ENCODE data around the gene LRBA.
A peak's percentile ranks its signal among the peaks of the same experiment; 100 is the strongest.

Gene LRBA

GRCh38 chr4:150598909-150599308, 416.2 kb downstream of the LRBA start:
- H3K9me3 Mint-ChIP-seq = no peaks in the 10 kb centered on the region
- no peak overlapping the region for H3K27ac Mint-ChIP-seq
- H3K4me3 Mint-ChIP-seq = no peak overlapping the region
- H3K27me3 Mint-ChIP-seq = no peaks in the 10 kb centered on the region
- no peaks in the 10 kb centered on the region for H3K4me1 Mint-ChIP-seq
- peaks cover 13% of the 10 kb centered on the region for H3K36me3 Mint-ChIP-seq
- no peak for ATAC-seq

GRCh38 chr4:150593996-150594395, 421.1 kb downstream of the LRBA start:
- Mint-ChIP-seq H3K4me1 (no peaks in the 10 kb centered on the region), H3K27me3 (no peaks in the 10 kb centered on the region), H3K4me3 (no peak overlapping the region), H3K27ac (no peak overlapping the region), H3K9me3 (no peaks in the 10 kb centered on the region), H3K36me3 (peaks cover 21% of the 10 kb centered on the region)
- ATAC-seq = no peak

DNA sequence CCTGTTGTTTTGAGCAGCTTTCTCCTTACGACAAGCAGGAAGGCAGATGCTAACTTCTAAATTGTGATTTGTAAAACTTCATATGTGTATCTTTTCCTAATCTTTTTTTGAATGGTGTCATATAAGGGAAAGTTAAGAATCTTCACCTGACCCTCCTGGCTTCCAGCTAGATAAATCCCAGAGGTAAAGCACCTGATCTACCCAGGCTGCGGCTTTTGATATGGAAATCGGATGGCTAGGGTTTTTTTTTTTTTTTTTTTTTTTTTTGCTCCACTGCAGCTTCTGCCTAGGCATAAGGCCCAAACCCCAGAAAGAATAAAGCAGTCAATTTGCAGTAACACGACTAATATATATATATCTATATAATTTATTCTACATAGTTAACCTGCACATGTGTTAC, 423.2 kb downstream of the LRBA start:
- H3K9me3 Mint-ChIP-seq = no peaks in the 10 kb centered on the region
- H3K4me3 Mint-ChIP-seq = no peak overlapping the region
- H3K4me1 Mint-ChIP-seq = no peaks in the 10 kb centered on the region
- H3K27ac Mint-ChIP-seq = no peak overlapping the region
- H3K36me3 Mint-ChIP-seq = peaks cover 29% of the 10 kb centered on the region
- H3K27me3 Mint-ChIP-seq = no peaks in the 10 kb centered on the region
- no peak for ATAC-seq

GRCh38 chr4:150591406-150591805, 423.7 kb downstream of the LRBA start:
- H3K4me3 Mint-ChIP-seq = no peak overlapping the region
- no peaks in the 10 kb centered on the region for H3K27me3 Mint-ChIP-seq
- no peaks in the 10 kb centered on the region for H3K9me3 Mint-ChIP-seq
- peaks cover 30% of the 10 kb centered on the region for H3K36me3 Mint-ChIP-seq
- no peak for ATAC-seq
- H3K27ac Mint-ChIP-seq = no peak overlapping the region
- H3K4me1 Mint-ChIP-seq = no peaks in the 10 kb centered on the region

GRCh38 chr4:150590631-150591030, 424.5 kb downstream of the LRBA start:
- Mint-ChIP-seq H3K9me3 (no peaks in the 10 kb centered on the region), H3K27ac (no peak overlapping the region), H3K36me3 (peaks cover 38% of the 10 kb centered on the region), H3K4me3 (no peak overlapping the region), H3K4me1 (no peaks in the 10 kb centered on the region), H3K27me3 (no peaks in the 10 kb centered on the region)
- no peak for ATAC-seq

DNA sequence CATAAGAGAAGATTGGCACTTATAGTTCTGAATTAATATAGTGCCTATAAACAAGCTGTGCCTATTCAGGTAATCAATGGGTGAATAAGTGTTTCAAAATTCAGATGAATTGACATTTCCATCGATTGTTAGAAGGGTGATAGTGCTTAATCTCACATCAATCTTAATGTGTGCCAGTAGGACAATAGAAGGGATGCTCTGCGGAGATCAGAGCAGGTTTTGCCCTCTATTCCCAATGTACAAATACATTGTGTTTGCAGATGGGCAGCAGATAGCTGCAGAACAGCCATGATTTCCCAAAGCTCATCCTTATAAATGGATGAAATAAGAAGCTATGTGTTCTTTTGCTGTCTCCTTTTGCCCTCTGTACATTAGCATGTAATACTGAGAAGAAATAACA, 425.9 kb downstream of the LRBA start:
- H3K27me3 Mint-ChIP-seq = no peaks in the 10 kb centered on the region
- no peak for ATAC-seq
- no peaks in the 10 kb centered on the region for H3K4me1 Mint-ChIP-seq
- no peak overlapping the region for H3K27ac Mint-ChIP-seq
- no peaks in the 10 kb centered on the region for H3K9me3 Mint-ChIP-seq
- H3K4me3 Mint-ChIP-seq = no peak overlapping the region
- peaks cover 47% of the 10 kb centered on the region for H3K36me3 Mint-ChIP-seq

GRCh38 chr4:150588316-150588715, 426.8 kb downstream of the LRBA start:
- no peaks in the 10 kb centered on the region for H3K9me3 Mint-ChIP-seq
- H3K4me1 Mint-ChIP-seq = no peaks in the 10 kb centered on the region
- H3K27me3 Mint-ChIP-seq = no peaks in the 10 kb centered on the region
- no peak overlapping the region for H3K4me3 Mint-ChIP-seq
- H3K36me3 Mint-ChIP-seq = peaks cover 56% of the 10 kb centered on the region
- no peak overlapping the region for H3K27ac Mint-ChIP-seq
- ATAC-seq = no peak

- ATAC-seq = no peak
- peaks cover 76% of the 10 kb centered on the region for H3K36me3 Mint-ChIP-seq
- H3K4me3 Mint-ChIP-seq = no peak overlapping the region
- peaks cover 4% of the 10 kb centered on the region for H3K9me3 Mint-ChIP-seq
- H3K27ac Mint-ChIP-seq = peak overlapping the region; percentile 42
- H3K27me3 Mint-ChIP-seq = no peaks in the 10 kb centered on the region
- H3K4me1 Mint-ChIP-seq = no peaks in the 10 kb centered on the region
Observed at GRCh38 chr4:150586162-150586810, 428.8 kb downstream of the LRBA start.

GRCh38 chr4:150585611-150586010, 429.5 kb downstream of the LRBA start:
- H3K4me3 Mint-ChIP-seq = no peak overlapping the region
- H3K27me3 Mint-ChIP-seq = no peaks in the 10 kb centered on the region
- H3K4me1 Mint-ChIP-seq = no peaks in the 10 kb centered on the region
- H3K27ac Mint-ChIP-seq = peak overlapping the region; percentile 42
- ATAC-seq = no peak
- H3K36me3 Mint-ChIP-seq = peaks cover 76% of the 10 kb centered on the region
- peaks cover 4% of the 10 kb centered on the region for H3K9me3 Mint-ChIP-seq

DNA sequence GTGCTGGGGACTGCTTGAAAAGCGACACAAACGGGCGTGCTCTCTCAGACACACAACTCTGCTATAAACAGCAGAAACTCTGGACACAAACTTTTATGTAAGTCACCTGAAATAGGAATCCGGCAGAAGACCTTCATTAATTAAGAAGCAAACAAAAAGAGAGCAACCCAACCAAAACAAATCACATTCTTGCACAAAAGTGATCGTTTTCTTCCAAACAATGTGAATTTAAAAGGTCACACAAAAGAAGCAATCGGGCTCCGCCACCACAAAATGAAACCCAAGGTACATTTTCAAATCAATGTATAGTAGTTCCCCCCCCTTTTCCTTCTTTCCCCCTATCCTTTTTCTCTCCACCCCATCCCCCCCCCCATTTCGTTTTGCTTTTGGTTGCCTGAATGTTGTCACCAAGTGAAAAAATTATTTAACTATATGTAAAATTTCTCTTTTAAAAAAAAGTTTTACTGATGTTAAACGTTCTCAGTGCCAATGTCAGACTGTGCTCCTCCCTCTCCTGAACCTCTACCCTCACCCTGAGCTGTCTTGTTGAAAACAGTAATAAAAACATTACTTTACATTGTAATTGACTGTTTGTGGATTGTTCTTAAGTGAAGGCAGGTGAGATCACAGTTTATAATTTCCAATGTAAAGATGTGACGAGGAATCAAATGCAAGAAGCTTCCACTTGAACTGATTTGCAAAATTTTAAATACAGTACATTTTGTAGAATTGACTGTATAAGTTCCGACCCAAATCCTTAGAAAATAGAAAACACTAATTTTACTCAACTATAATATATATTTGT, 430.8 kb downstream of the LRBA start:
- no peak for ATAC-seq
- no peak overlapping the region for H3K27ac Mint-ChIP-seq
- no peaks in the 10 kb centered on the region for H3K4me1 Mint-ChIP-seq
- no peaks in the 10 kb centered on the region for H3K27me3 Mint-ChIP-seq
- H3K4me3 Mint-ChIP-seq = no peak overlapping the region
- H3K36me3 Mint-ChIP-seq = peaks cover 81% of the 10 kb centered on the region
- H3K9me3 Mint-ChIP-seq = peaks cover 4% of the 10 kb centered on the region

DNA sequence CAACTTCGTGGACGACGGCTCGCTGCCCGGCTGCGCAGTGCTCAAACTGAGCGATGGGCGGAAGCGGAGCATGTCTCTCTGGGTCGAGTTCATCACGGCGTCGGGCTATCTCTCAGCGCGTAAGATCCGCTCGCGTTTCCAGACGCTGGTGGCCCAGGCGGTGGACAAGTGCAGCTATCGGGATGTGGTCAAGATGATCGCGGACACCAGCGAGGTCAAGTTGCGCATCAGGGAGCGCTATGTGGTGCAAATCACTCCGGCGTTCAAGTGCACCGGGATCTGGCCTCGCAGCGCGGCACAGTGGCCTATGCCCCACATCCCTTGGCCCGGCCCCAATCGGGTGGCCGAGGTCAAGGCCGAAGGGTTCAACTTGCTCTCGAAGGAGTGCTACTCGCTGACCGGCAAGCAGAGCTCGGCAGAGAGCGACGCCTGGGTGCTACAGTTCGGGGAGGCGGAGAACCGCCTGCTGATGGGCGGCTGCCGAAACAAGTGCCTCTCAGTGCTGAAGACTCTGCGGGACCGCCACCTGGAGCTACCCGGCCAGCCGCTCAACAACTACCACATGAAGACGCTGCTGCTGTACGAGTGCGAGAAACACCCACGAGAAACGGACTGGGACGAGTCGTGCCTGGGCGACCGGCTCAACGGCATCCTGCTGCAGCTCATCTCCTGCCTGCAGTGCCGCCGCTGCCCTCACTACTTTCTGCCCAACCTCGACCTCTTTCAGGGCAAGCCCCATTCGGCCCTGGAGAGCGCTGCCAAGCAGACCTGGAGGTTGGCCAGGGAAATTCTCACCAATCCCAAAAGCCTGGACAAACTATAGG, 431.6 kb downstream of the LRBA start:
- H3K27me3 Mint-ChIP-seq = no peaks in the 10 kb centered on the region
- H3K36me3 Mint-ChIP-seq = peaks cover 83% of the 10 kb centered on the region
- no peak overlapping the region for H3K27ac Mint-ChIP-seq
- H3K4me1 Mint-ChIP-seq = no peaks in the 10 kb centered on the region
- peaks cover 4% of the 10 kb centered on the region for H3K9me3 Mint-ChIP-seq
- no peak for ATAC-seq
- no peak overlapping the region for H3K4me3 Mint-ChIP-seq

- H3K9me3 Mint-ChIP-seq = peaks cover 4% of the 10 kb centered on the region
- no peak for ATAC-seq
- H3K4me3 Mint-ChIP-seq = no peak overlapping the region
- no peaks in the 10 kb centered on the region for H3K4me1 Mint-ChIP-seq
- peaks cover 76% of the 10 kb centered on the region for H3K36me3 Mint-ChIP-seq
- no peak overlapping the region for H3K27ac Mint-ChIP-seq
- H3K27me3 Mint-ChIP-seq = no peaks in the 10 kb centered on the region
Observed at GRCh38 chr4:150582873-150583286, 432.2 kb downstream of the LRBA start.

DNA sequence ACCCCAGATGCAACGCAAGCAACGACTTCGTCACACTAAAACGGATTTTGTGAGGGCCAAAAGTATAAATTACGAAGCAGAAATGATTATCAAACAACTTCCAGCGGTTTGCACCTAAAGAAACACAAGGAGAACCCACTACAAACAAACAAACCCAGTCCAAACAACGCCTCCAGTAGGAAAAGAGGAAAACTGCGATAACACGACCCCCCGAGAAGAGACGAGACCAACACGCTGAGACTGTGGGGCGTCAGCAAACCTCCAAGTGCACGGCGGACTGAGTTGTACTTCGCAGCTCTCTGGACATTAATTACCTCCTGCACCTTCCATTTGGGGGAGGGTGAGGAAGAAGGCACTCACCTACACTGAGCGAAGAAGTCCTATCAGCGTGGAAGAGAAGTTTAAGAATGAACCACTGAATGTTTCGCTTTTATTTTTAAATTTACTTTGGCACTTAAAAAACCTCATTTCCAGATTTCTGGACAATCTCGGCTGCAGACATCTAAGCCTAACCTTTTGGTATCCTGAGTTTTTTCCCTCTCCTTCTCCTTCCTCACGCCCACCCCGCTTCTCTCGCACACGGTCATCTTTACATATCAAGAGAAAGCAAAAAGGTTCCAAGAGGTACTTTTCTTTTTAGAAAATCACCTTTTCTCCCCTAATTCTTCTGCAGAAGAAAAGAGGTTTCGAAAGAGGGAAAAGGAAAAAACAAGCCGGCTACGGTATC, 432.8 kb downstream of the LRBA start, which contains the start of gene MAB21L2:
TSS of gene MAB21L2 (plus strand) at position 6 of the 727 bp plus-strand sequence. CDS start 879 bp downstream, outside the sequence.
- Mint-ChIP-seq H3K4me1 (no peaks in the 10 kb centered on the region), H3K36me3 (peaks cover 71% of the 10 kb centered on the region), H3K27me3 (no peaks in the 10 kb centered on the region), H3K4me3 (no peak within 1 kb of the TSS), H3K27ac (no peak within 1 kb of the TSS), H3K9me3 (peaks cover 4% of the 10 kb centered on the region)
- ATAC-seq = no peak

DNA sequence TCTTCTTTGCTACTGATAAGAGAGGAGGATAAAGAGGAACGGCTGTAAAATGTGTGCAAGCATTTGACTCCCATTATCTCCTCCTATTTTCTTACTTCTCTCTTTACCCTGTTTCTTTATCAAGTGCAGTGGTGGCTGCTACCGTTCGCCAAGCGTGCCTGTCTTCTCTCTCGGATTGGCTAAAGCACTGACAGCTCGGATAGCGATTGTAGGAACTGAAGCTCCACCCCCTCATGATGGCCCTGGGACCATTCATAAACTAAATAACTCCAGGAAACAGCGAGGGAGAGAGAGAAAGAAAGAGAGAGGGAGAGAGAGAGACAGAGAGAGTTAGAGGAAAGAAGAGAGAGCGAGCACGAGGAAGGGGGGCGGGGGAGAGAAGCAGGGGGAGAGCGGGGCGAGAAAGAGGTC, 433.4 kb downstream of the LRBA start:
- Mint-ChIP-seq H3K27me3 (no peaks in the 10 kb centered on the region), H3K27ac (no peak overlapping the region), H3K4me3 (no peak overlapping the region), H3K36me3 (peaks cover 71% of the 10 kb centered on the region), H3K4me1 (no peaks in the 10 kb centered on the region), H3K9me3 (peaks cover 4% of the 10 kb centered on the region)
- no peak for ATAC-seq
